ENCODE measurements around the gene TTC29. TPM values are rescaled to one million over a fixed set of nuclear protein-coding genes. Genes with fewer than 3 reads are reported as not detected.
"Not testable (repeated sequence)": the region's sequence is repeated elsewhere in the genome, so short reads cannot be mapped to it uniquely, and the experiment has no call there.

The TTC29 gene
- total RNA-seq, 1 donor from 2014 or later = not detected

- intact Hi-C loops (cut with DNase I) = no loop called here
- no peak for DNase-seq (ENCODE audit: extremely low spot score in 2 of 2)
- H3K4me1 ChIP-seq = no peaks in the 10 kb centered on the region
- no peak overlapping the region for H3K4me3 ChIP-seq
- H3K9me3 ChIP-seq = no peaks in the 10 kb centered on the region
- no peaks in the 10 kb centered on the region for H3K27me3 ChIP-seq
- TF ChIP-seq POLR2A (IDR thresholded peaks at IDR 0.05) (no peak), POLR2AphosphoS5 (IDR thresholded peaks at IDR 0.05; ENCODE audit: insufficient read depth in 1 of 2, low read depth in 1 of 2) (no peak)
- TF ChIP-seq, protein P1, sequence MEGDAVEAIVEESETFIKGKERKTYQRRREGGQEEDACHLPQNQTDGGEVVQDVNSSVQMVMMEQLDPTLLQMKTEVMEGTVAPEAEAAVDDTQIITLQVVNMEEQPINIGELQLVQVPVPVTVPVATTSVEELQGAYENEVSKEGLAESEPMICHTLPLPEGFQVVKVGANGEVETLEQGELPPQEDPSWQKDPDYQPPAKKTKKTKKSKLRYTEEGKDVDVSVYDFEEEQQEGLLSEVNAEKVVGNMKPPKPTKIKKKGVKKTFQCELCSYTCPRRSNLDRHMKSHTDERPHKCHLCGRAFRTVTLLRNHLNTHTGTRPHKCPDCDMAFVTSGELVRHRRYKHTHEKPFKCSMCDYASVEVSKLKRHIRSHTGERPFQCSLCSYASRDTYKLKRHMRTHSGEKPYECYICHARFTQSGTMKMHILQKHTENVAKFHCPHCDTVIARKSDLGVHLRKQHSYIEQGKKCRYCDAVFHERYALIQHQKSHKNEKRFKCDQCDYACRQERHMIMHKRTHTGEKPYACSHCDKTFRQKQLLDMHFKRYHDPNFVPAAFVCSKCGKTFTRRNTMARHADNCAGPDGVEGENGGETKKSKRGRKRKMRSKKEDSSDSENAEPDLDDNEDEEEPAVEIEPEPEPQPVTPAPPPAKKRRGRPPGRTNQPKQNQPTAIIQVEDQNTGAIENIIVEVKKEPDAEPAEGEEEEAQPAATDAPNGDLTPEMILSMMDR (IDR thresholded peaks at IDR 0.05) = no peak
- H3K27ac ChIP-seq = no peak overlapping the region
- no peaks in the 10 kb centered on the region for H3K36me3 ChIP-seq
Observed at GRCh38 chr4:146699910-146700309, 245.8 kb downstream of the TTC29 start.

- Histone ChIP-seq H3K9me3 (no peaks in the 10 kb centered on the region), H3K4me3 (no peak overlapping the region), H3K4me1 (no peaks in the 10 kb centered on the region), H3K27ac (no peak overlapping the region), H3K27me3 (no peaks in the 10 kb centered on the region), H3K36me3 (no peaks in the 10 kb centered on the region)
- intact Hi-C loops (cut with DNase I) = no loop called here
- TF ChIP-seq POLR2A (IDR thresholded peaks at IDR 0.05) (no peak), POLR2AphosphoS5 (IDR thresholded peaks at IDR 0.05; ENCODE audit: insufficient read depth in 1 of 2, low read depth in 1 of 2) (no peak)
- TF ChIP-seq, protein P1 (IDR thresholded peaks at IDR 0.05) = no peak
- no peak for DNase-seq (ENCODE audit: extremely low spot score in 2 of 2)
Observed at GRCh38 chr4:146674829-146675570, 270.7 kb downstream of the TTC29 start.

DNA sequence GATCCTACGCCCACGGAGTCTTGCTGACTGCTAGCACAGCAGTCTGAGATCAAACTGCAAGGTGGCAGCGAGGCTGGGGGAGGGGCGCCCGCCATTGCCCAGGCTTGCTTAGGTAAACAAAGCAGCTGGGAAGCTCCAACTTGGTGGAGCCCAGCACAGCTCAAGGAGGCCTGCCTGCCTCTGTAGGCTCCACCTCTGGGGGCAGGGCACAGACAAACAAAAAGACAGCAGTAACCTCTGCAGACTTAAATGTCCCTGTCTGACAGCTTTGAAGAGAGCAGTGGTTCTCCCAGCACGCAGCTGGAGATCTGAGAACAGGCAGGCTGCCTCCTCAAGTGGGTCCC, 281.7 kb downstream of the TTC29 start:
- H3K4me1 ChIP-seq; H3K27ac ChIP-seq; DNase-seq (ENCODE audit: extremely low spot score in 2 of 2); H3K4me3 ChIP-seq; H3K9me3 ChIP-seq; intact Hi-C loops (cut with DNase I); H3K27me3 ChIP-seq; H3K36me3 ChIP-seq: not testable (repeated sequence)

GRCh38 chr4:146661367-146661766, 284.3 kb downstream of the TTC29 start:
- TF ChIP-seq POLR2AphosphoS5 (IDR thresholded peaks at IDR 0.05; ENCODE audit: insufficient read depth in 1 of 2, low read depth in 1 of 2) (no peak), POLR2A (IDR thresholded peaks at IDR 0.05) (no peak)
- TF ChIP-seq, protein P1 (IDR thresholded peaks at IDR 0.05) = no peak
- Histone ChIP-seq H3K27me3 (no peaks in the 10 kb centered on the region), H3K36me3 (no peaks in the 10 kb centered on the region), H3K27ac (no peak overlapping the region), H3K4me3 (no peak overlapping the region), H3K9me3 (no peaks in the 10 kb centered on the region), H3K4me1 (no peaks in the 10 kb centered on the region)
- intact Hi-C loops (cut with DNase I) = no loop called here
- no peak for DNase-seq (ENCODE audit: extremely low spot score in 2 of 2)

Data from vagina (tissue), 2 donors.